HT1080 (cell line): ENCODE measurements around the gene USP53. TPM values are rescaled to one million over a fixed set of nuclear protein-coding genes. Genes with fewer than 3 reads are reported as not detected.
"Not testable (repeated sequence)": the region's sequence is repeated elsewhere in the genome, so short reads cannot be mapped to it uniquely, and the experiment has no call there.

ENCODE experiments used
- DNase-seq: peaks from one replicate; pipeline ENCODE4 v3.0.0-alpha.2; 2015; ENCODE audit warnings: low read depth
- total RNA-seq: library from RNA; depleted of rRNA; stranded (reverse); fragments of >200 nt; shearing (Covaris generic); gene quantifications from 2 replicates; pipeline ENCODE4 v1.2.3, GENCODE V29; 2014; rRNA removed

Gene USP53
- total RNA-seq, 1 experiment from 2014 or later: 18.5 TPM

GRCh38 chr4:119315036-119315435 lies 102.5 kb downstream of the USP53 start:
- no peak for DNase-seq

- DNase-seq: no peak
Measured at GRCh38 chr4:119317990-119318389, 105.5 kb downstream of the USP53 start.

- no peak for DNase-seq
Measured at GRCh38 chr4:119321921-119322687, 109.6 kb downstream of the USP53 start, which contains the start of gene FABP2. Gene FABP2, minus strand, starts transcription at chr4:119322138. Its CDS starts 36 bp downstream, at chr4:119322102.

- no peak for DNase-seq
Measured at GRCh38 chr4:119328695-119329094, 116.2 kb downstream of the USP53 start.

- DNase-seq: no peak
Measured at GRCh38 chr4:119329835-119330620, 117.5 kb downstream of the USP53 start.

GRCh38 chr4:119336332-119336979 lies 123.9 kb downstream of the USP53 start:
- not testable (repeated sequence) for DNase-seq

GRCh38 chr4:119337010-119337409 lies 124.5 kb downstream of the USP53 start:
- no peak for DNase-seq

GRCh38 chr4:119339895-119340294 lies 127.4 kb downstream of the USP53 start:
- not testable (repeated sequence) for DNase-seq

- not testable (repeated sequence) for DNase-seq
Measured at GRCh38 chr4:119343293-119343692, 130.8 kb downstream of the USP53 start.

Other genes starting within 250 kb of the USP53 start
- gene MYOZ2, start 76.9 kb upstream of the USP53 start, total RNA-seq: not detected in 2 replicates
- not detected in 2 replicates for gene FABP2, start 109.4 kb downstream of the USP53 start, total RNA-seq